Testis (tissue), 3 donors: ENCODE results near the gene DENND2A. TPM values are rescaled to one million over a fixed set of nuclear protein-coding genes. Genes with fewer than 3 reads are reported as not detected.

Experiments used
- DNase-seq: peaks from one replicate; pipeline ENCODE4 v3.0.0-alpha.2; 2019
- H3K27ac ChIP-seq, 2 donors: fragments of 200-600 bp; sonication (generic); one replicate each; pipeline ENCODE4 v1.5.1; 2019
- H3K27me3 ChIP-seq: fragments of 200-600 bp; sonication (generic); one replicate; pipeline ENCODE4 v1.5.1; 2019
- H3K36me3 ChIP-seq: fragments of 200-600 bp; sonication (generic); one replicate; pipeline ENCODE4 v1.5.1; 2017; ENCODE audit warnings: low read depth; ENCODE audit errors: missing control alignments
- H3K4me1 ChIP-seq: fragments of 200-600 bp; sonication (generic); one replicate; pipeline ENCODE4 v1.5.1; 2019
- H3K4me3 ChIP-seq, 2 donors: fragments of 200-600 bp; sonication (generic); one replicate each; pipeline ENCODE4 v1.5.1; 2017 to 2019
- H3K9me3 ChIP-seq: fragments of 200-600 bp; sonication (generic); one replicate; pipeline ENCODE4 v1.5.1; 2017
- CTCF ChIP-seq, 3 experiments: fragments of 450-650 bp in 2 of 3; fragments of 200-600 bp in 1 of 3; sonication (generic) in 1 of 3; IDR thresholded peaks; one replicate each; pipeline ENCODE4 v1.5.1; 2016 to 2019; ENCODE audit warnings: antibody characterized with exemption in 3 of 3, mild to moderate bottlenecking in 2 of 3, moderate library complexity in 1 of 3
- POLR2A ChIP-seq: fragments of 450-650 bp; IDR thresholded peaks from one replicate; pipeline ENCODE4 v1.6.1; 2017; ENCODE audit warnings: antibody characterized with exemption, mild to moderate bottlenecking, moderate library complexity
- WGBS, 2 donors: methylation state at CpG; one replicate each; pipeline ENCODE4 v1.1.5; 2018; 5-methylcytosine and 5-hydroxymethylcytosine counted together
- intact Hi-C: fragments of 100-400 bp; cut with DNase I; formaldehyde crosslinking; loops from one replicate; pipeline ENCODE4 v1.15.1; 2023; ENCODE audit warnings: low total_unique reads
- polyA plus RNA-seq: library from polyadenylated mRNA; stranded (reverse); fragments of 350-450 nt; fragmentation: Illumina TruSeq; extraction: RNeasy Lipid Tissue Mini Kit (QIAGEN cat#74804); gene quantifications from one replicate; pipeline ENCODE4 v1.2.3, GENCODE V29; 2014; ENCODE audit warnings: low read depth, low replicate concordance; ENCODE audit not compliant: insufficient read depth
- total RNA-seq, 2 donors: library from RNA; depleted of rRNA; stranded (reverse); fragments of >200 nt; gene quantifications; one replicate each; pipeline ENCODE4 v1.2.3, GENCODE V29; 2016

Gene DENND2A
- total and polyA plus RNA-seq, 3 donors from 2014 or later, result 4.1 to 8.5 (median 5.5) TPM

- no peaks in the 10 kb centered on the region for H3K27me3 ChIP-seq
- no peaks in the 10 kb centered on the region for H3K9me3 ChIP-seq
- H3K27ac ChIP-seq, result no peak overlapping the region
- no peaks in the 10 kb centered on the region for H3K4me1 ChIP-seq
- no peaks in the 10 kb centered on the region for H3K36me3 ChIP-seq
- no peak for DNase-seq
- WGBS, 2 donors, result 72 to 77% methylated on average over 5 of the region's 5 CpGs
- no peak for TF ChIP-seq CTCF (IDR thresholded peaks at IDR 0.05)
- no peak for TF ChIP-seq POLR2A
- intact Hi-C loops, result no loop called here
- no peak overlapping the region for H3K4me3 ChIP-seq
Measured at GRCh38 chr7:140497241-140497769, 143.3 kb downstream of the DENND2A start.

GRCh38 chr7:140495514-140496097, 145.0 kb downstream of the DENND2A start:
- DNase-seq, result no peak
- Histone ChIP-seq H3K4me1 (no peaks in the 10 kb centered on the region), H3K36me3 (no peaks in the 10 kb centered on the region), H3K4me3 (no peak overlapping the region), H3K9me3 (no peaks in the 10 kb centered on the region), H3K27me3 (no peaks in the 10 kb centered on the region), H3K27ac (no peak overlapping the region)
- WGBS, 2 donors, result 88 to 89% methylated on average over 8 to 9 of the region's 9 CpGs
- no peak for TF ChIP-seq CTCF (IDR thresholded peaks at IDR 0.05)
- TF ChIP-seq POLR2A, result no peak
- intact Hi-C loops, result no loop called here

- no peaks in the 10 kb centered on the region for H3K9me3 ChIP-seq
- DNase-seq, result no peak
- WGBS, 2 donors, result 83 to 84% methylated on average over 9 of the region's 9 CpGs
Measured at GRCh38 chr7:140494867-140495266, 145.7 kb downstream of the DENND2A start.

GRCh38 chr7:140489026-140489359, 151.6 kb downstream of the DENND2A start:
- H3K36me3 ChIP-seq, result no peaks in the 10 kb centered on the region
- no peak overlapping the region for H3K4me3 ChIP-seq
- H3K4me1 ChIP-seq, result peaks cover 5% of the 10 kb centered on the region
- no peaks in the 10 kb centered on the region for H3K9me3 ChIP-seq
- WGBS, 2 donors, result 78 to 89% methylated on average over 2 of the region's 2 CpGs
- no peak for DNase-seq
- no peaks in the 10 kb centered on the region for H3K27me3 ChIP-seq
- intact Hi-C loops, result no loop called here
- H3K27ac ChIP-seq, result no peak overlapping the region
- TF ChIP-seq CTCF (IDR thresholded peaks at IDR 0.05) (no peak), POLR2A (no peak)

More at GRCh38 chr7:140494867-140495266, 145.7 kb downstream of the DENND2A start:
- intact Hi-C loops, result no loop called here
- Histone ChIP-seq H3K36me3 (no peaks in the 10 kb centered on the region), H3K4me3 (no peak overlapping the region), H3K27me3 (no peaks in the 10 kb centered on the region), H3K4me1 (no peaks in the 10 kb centered on the region), H3K27ac (no peak overlapping the region)
- no peak for TF ChIP-seq POLR2A
- TF ChIP-seq CTCF (IDR thresholded peaks at IDR 0.05), result no peak
